Measurements from ENCODE around the gene C1orf198.

C1orf198 gene

GRCh38 chr1:230909974-230910754, 41.8 kb upstream of the C1orf198 start:
- no peak for TF ChIP-seq CTCF (conservative IDR thresholded peaks at IDR 0.05)
- H3K27ac ChIP-seq = no peak overlapping the region

- no peak overlapping the region for H3K27ac ChIP-seq
- no peak for TF ChIP-seq CTCF (conservative IDR thresholded peaks at IDR 0.05)
Measured at GRCh38 chr1:230907472-230908205, 39.3 kb upstream of the C1orf198 start.

GRCh38 chr1:230906226-230906625, 37.9 kb upstream of the C1orf198 start:
- H3K27ac ChIP-seq = peak overlapping the region; percentile 9; the same call in 1 of the 2 replicates
- TF ChIP-seq CTCF (conservative IDR thresholded peaks at IDR 0.05) = no peak

GRCh38 chr1:230905733-230906132, 37.4 kb upstream of the C1orf198 start:
- TF ChIP-seq CTCF (conservative IDR thresholded peaks at IDR 0.05) = no peak
- peak overlapping the region; percentile 9; the same call in 1 of the 2 replicates for H3K27ac ChIP-seq

GRCh38 chr1:230902349-230902923, 34.1 kb upstream of the C1orf198 start:
- H3K27ac ChIP-seq = no peak overlapping the region
- TF ChIP-seq CTCF (conservative IDR thresholded peaks at IDR 0.05) = no peak

GRCh38 chr1:230901671-230902070, 33.4 kb upstream of the C1orf198 start:
- no peak overlapping the region for H3K27ac ChIP-seq
- no peak for TF ChIP-seq CTCF (conservative IDR thresholded peaks at IDR 0.05)

GRCh38 chr1:230900984-230901383, 32.7 kb upstream of the C1orf198 start:
- no peak for TF ChIP-seq CTCF (conservative IDR thresholded peaks at IDR 0.05)

More at GRCh38 chr1:230900984-230901383, 32.7 kb upstream of the C1orf198 start:
- no peak overlapping the region for H3K27ac ChIP-seq
